ENCODE data around the gene CPNE2.

DNA sequence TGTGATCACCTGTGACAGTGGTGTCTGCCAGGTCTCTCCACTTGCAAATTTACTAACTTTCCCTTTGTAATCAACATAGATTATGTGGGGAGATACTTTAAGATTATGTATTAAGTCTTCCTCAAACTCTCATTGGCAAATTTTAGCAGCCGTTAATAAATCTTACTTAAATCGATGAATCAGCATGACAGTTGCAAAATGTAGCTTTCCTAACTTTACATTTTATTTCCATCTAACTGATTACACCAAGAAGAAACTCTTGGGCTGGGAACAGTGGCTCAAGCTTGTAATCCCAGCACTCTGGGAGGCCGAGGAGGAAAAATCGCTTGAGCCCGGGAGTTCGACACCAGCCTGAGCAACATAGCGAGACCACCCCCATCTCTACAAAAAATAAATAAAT, 23.3 kb upstream of the CPNE2 start:
- TF ChIP-seq, protein P1, sequence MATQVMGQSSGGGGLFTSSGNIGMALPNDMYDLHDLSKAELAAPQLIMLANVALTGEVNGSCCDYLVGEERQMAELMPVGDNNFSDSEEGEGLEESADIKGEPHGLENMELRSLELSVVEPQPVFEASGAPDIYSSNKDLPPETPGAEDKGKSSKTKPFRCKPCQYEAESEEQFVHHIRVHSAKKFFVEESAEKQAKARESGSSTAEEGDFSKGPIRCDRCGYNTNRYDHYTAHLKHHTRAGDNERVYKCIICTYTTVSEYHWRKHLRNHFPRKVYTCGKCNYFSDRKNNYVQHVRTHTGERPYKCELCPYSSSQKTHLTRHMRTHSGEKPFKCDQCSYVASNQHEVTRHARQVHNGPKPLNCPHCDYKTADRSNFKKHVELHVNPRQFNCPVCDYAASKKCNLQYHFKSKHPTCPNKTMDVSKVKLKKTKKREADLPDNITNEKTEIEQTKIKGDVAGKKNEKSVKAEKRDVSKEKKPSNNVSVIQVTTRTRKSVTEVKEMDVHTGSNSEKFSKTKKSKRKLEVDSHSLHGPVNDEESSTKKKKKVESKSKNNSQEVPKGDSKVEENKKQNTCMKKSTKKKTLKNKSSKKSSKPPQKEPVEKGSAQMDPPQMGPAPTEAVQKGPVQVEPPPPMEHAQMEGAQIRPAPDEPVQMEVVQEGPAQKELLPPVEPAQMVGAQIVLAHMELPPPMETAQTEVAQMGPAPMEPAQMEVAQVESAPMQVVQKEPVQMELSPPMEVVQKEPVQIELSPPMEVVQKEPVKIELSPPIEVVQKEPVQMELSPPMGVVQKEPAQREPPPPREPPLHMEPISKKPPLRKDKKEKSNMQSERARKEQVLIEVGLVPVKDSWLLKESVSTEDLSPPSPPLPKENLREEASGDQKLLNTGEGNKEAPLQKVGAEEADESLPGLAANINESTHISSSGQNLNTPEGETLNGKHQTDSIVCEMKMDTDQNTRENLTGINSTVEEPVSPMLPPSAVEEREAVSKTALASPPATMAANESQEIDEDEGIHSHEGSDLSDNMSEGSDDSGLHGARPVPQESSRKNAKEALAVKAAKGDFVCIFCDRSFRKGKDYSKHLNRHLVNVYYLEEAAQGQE (IDR thresholded peaks at IDR 0.05; ENCODE audit: insufficient read depth in 1 of 2, low read depth in 2 of 2, low read length in 2 of 2) = no peak
- no peak for TF ChIP-seq POLR2AphosphoS5 (IDR thresholded peaks at IDR 0.05; ENCODE audit: low read depth, low read length)
- no peak for TF ChIP-seq FOXP2 (optimal IDR thresholded peaks at IDR 0.05; ENCODE audit: borderline replicate concordance, extremely low read depth, extremely low read length, insufficient read depth)
- no peak for TF ChIP-seq SIN3A (IDR thresholded peaks at IDR 0.05; ENCODE audit: borderline replicate concordance, insufficient read depth, low read length)
- no peak for TF ChIP-seq TAF1 (IDR thresholded peaks at IDR 0.05; ENCODE audit: borderline replicate concordance, insufficient read depth, low read length)

All from PFSK-1 (cell line).